ENCODE measurements around the gene PLGRKT. TPM values are rescaled to one million over a fixed set of nuclear protein-coding genes. Genes with fewer than 3 reads are reported as not detected.
A peak's percentile ranks its signal among the peaks of the same experiment; 100 is the strongest.
"Not testable (repeated sequence)": the region's sequence is repeated elsewhere in the genome, so short reads cannot be mapped to it uniquely, and the experiment has no call there.

The PLGRKT gene
- total RNA-seq, 1 donor from 2014 or later = 54.4 TPM

- DNase-seq = peak; percentile 52
- Mint-ChIP-seq H3K36me3 (ENCODE audit: low read depth) (peaks cover 13% of the 10 kb centered on the region), H3K4me1 (peaks cover 48% of the 10 kb centered on the region), H3K27ac (peak overlapping the region; percentile 76), H3K9me3 (peaks cover 6% of the 10 kb centered on the region), H3K4me3 (peak overlapping the region; percentile 3), H3K27me3 (no peaks in the 10 kb centered on the region)
- intact Hi-C loops (cut with micrococcal nuclease) = no loop called here
Observed at GRCh38 chr9:5448016-5448415, 10.3 kb upstream of the PLGRKT start.

DNA sequence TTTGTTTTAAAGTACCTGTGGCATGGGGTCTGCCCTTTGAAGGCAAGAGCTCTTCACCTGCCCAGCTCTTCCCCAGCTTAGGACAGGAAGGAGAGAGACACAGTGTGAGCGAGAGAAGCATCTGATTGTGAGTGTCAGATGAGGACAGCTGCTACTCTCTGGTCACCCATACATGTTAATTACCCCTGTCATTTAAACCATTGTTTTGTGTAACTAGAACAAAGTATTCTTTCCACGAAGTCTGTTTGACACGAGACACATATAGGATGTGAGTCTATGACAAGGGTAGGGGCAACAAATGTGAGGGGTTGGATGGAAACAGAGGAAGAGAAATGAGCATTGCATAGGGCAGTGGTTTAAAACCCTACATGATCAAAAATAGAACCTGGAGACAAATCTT is 9.6 kb upstream of the PLGRKT start:
- peak; percentile 51 for DNase-seq
- intact Hi-C loops (cut with micrococcal nuclease) = no loop called here
- Mint-ChIP-seq H3K27me3 (no peaks in the 10 kb centered on the region), H3K9me3 (peaks cover 6% of the 10 kb centered on the region), H3K4me3 (peak overlapping the region; percentile 20), H3K4me1 (peaks cover 48% of the 10 kb centered on the region), H3K27ac (peak overlapping the region; percentile 49), H3K36me3 (ENCODE audit: low read depth) (peaks cover 9% of the 10 kb centered on the region)

GRCh38 chr9:5446451-5447236 is 8.9 kb upstream of the PLGRKT start:
- Mint-ChIP-seq H3K4me1 (peaks cover 47% of the 10 kb centered on the region), H3K4me3 (peak overlapping the region; percentile 42)

GRCh38 chr9:5445886-5446285 is 8.2 kb upstream of the PLGRKT start:
- Mint-ChIP-seq H3K27me3 (no peaks in the 10 kb centered on the region), H3K27ac (no peak overlapping the region), H3K36me3 (ENCODE audit: low read depth) (peaks cover 2% of the 10 kb centered on the region), H3K9me3 (peaks cover 6% of the 10 kb centered on the region), H3K4me1 (peaks cover 49% of the 10 kb centered on the region), H3K4me3 (no peak overlapping the region)
- intact Hi-C loops (cut with micrococcal nuclease) = no loop called here
- peak; percentile 44 for DNase-seq

More at GRCh38 chr9:5446451-5447236, 8.9 kb upstream of the PLGRKT start:
- peak; percentile 54 for DNase-seq
- H3K27ac Mint-ChIP-seq = peak overlapping the region; percentile 82
- H3K27me3 Mint-ChIP-seq = no peaks in the 10 kb centered on the region
- H3K9me3 Mint-ChIP-seq = peaks cover 6% of the 10 kb centered on the region
- H3K36me3 Mint-ChIP-seq (ENCODE audit: low read depth) = peaks cover 4% of the 10 kb centered on the region
- intact Hi-C loops (cut with micrococcal nuclease) = no loop called here

- H3K9me3 Mint-ChIP-seq; H3K27me3 Mint-ChIP-seq; H3K4me3 Mint-ChIP-seq; intact Hi-C loops (cut with micrococcal nuclease); H3K36me3 Mint-ChIP-seq (ENCODE audit: low read depth): not testable (repeated sequence)
- Mint-ChIP-seq H3K27ac (peak overlapping the region; percentile 34), H3K4me1 (peaks cover 55% of the 10 kb centered on the region)
- peak; percentile 27 for DNase-seq
Observed at GRCh38 chr9:5445096-5445495, 7.4 kb upstream of the PLGRKT start.

DNA sequence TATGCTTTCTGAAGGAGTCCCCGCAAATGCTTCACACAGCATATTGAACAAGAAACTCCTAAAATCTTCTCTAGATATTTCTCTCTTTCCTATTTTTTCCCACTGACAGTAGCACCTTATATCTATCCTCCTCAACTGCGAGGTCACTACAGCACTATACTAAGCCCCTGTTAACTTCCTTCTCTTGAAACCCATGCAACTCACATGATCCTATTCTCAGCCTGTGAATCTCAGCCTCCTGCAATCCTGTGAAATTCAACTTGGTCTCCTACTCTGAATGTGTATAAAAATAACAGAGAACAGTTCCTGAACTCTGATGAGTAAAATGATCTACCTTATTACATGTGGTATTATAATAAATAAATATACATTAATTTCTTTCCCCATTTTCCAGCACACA is 6.1 kb upstream of the PLGRKT start:
- H3K27ac Mint-ChIP-seq = no peak overlapping the region
- H3K4me3 Mint-ChIP-seq = no peak overlapping the region
- H3K27me3 Mint-ChIP-seq = no peaks in the 10 kb centered on the region
- H3K9me3 Mint-ChIP-seq = peaks cover 6% of the 10 kb centered on the region
- H3K36me3 Mint-ChIP-seq (ENCODE audit: low read depth) = no peaks in the 10 kb centered on the region
- intact Hi-C loops (cut with micrococcal nuclease) = no loop called here
- peak; percentile 44 for DNase-seq
- peaks cover 56% of the 10 kb centered on the region for H3K4me1 Mint-ChIP-seq

GRCh38 chr9:5442400-5443011 is 4.8 kb upstream of the PLGRKT start:
- no peaks in the 10 kb centered on the region for H3K27me3 Mint-ChIP-seq
- intact Hi-C loops (cut with micrococcal nuclease) = loop anchor here (1.0 kb wide), 1 partner anchor 256 kb away; no protein-coding TSS in a partner anchor
- peak; percentile 80 for DNase-seq
- H3K9me3 Mint-ChIP-seq = peaks cover 6% of the 10 kb centered on the region
- no peak overlapping the region for H3K4me3 Mint-ChIP-seq
- peaks cover 54% of the 10 kb centered on the region for H3K4me1 Mint-ChIP-seq
- peaks cover 2% of the 10 kb centered on the region for H3K36me3 Mint-ChIP-seq (ENCODE audit: low read depth)
- H3K27ac Mint-ChIP-seq = no peak overlapping the region

- peaks cover 50% of the 10 kb centered on the region for H3K4me1 Mint-ChIP-seq
- peak overlapping the region; percentile 62 for H3K27ac Mint-ChIP-seq
- H3K4me3 Mint-ChIP-seq = no peak overlapping the region
- peaks cover 13% of the 10 kb centered on the region for H3K36me3 Mint-ChIP-seq (ENCODE audit: low read depth)
- intact Hi-C loops (cut with micrococcal nuclease) = no loop called here
- H3K9me3 Mint-ChIP-seq = no peaks in the 10 kb centered on the region
- no peaks in the 10 kb centered on the region for H3K27me3 Mint-ChIP-seq
- peak; percentile 55 for DNase-seq
Observed at GRCh38 chr9:5441043-5441442, 3.3 kb upstream of the PLGRKT start.

DNA sequence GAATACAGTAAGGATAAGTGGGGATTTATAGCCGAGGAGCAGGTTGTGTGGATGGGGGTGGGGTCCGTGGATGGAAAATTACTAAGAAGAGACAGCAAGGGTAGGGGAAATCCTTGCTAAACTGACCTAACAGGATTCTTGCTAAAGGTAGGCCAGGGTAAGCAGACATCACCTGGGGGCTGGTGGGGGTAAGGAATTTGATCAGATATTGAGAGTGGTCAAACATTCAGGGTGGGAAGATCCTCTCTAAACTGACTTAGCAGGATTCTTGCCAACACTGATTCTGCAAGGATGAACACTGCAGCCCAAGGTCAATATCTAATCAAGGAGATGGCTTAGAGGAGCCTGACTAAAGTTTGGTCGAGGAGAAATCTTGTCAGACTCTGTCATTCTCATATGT is 2.7 kb upstream of the PLGRKT start:
- Mint-ChIP-seq H3K9me3 (peaks cover under 1% of the 10 kb centered on the region), H3K4me3 (no peak overlapping the region), H3K4me1 (peaks cover 56% of the 10 kb centered on the region), H3K27me3 (no peaks in the 10 kb centered on the region), H3K27ac (peak overlapping the region; percentile 5), H3K36me3 (ENCODE audit: low read depth) (peaks cover 19% of the 10 kb centered on the region)
- DNase-seq = peak; percentile 51
- intact Hi-C loops (cut with micrococcal nuclease) = no loop called here

DNA sequence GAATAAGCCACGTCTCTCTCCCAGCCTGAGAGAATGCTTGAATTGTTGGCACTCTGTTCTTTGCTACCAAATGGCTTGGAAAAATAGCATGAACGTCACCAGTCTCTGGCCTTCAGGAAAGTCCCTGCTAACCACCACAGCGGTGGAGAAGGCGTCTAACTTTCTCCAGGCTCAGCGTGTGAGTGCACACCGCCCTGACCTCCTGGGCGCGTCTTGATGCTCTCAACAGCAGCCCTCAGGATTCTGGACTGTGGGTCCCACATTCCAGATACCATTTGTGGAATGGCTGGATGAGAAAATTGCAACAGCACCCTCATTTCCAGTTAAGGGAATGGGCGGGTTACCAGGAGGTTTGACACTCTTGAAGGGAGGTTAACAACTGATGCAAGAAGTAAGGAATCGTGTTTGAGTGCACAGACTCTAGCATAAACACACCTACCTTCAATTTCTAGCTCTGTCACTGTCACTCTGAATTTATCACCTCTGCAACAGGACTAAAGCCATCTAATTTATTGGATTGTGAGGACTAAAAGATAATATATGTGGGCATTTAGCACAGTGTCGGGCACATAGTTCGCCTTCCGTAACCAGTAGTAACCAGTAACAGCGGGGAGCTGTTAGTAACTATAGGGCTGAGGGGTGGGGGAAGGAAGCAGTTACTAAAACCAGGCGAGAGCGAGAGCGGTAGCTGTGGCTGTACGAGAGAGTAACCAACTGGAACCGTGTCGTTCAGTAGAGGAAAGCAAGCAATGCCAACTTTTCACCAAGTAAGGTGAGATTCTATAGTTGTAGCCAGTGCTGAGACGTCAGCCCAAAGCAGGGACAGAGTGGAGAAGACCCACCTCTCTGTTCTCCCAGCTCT is 807 bp upstream of the PLGRKT start:
- peaks cover 29% of the 10 kb centered on the region for H3K36me3 Mint-ChIP-seq (ENCODE audit: low read depth)
- DNase-seq = peak; percentile 88
- intact Hi-C loops (cut with micrococcal nuclease) = loop anchor here (5.0 to 10.0 kb wide), 5 partner anchors 364 to 761 kb away; partner anchors contain the start of gene CDC37L1
- no peaks in the 10 kb centered on the region for H3K27me3 Mint-ChIP-seq
- H3K4me1 Mint-ChIP-seq = peaks cover 55% of the 10 kb centered on the region
- peak overlapping the region; percentile 97 for H3K27ac Mint-ChIP-seq
- peaks cover 6% of the 10 kb centered on the region for H3K9me3 Mint-ChIP-seq
- H3K4me3 Mint-ChIP-seq = peak overlapping the region; percentile 93

GRCh38 chr9:5436441-5436840 is 1.3 kb downstream of the PLGRKT start:
- H3K9me3 Mint-ChIP-seq = peaks cover 6% of the 10 kb centered on the region
- H3K36me3 Mint-ChIP-seq (ENCODE audit: low read depth) = peaks cover 46% of the 10 kb centered on the region
- H3K4me1 Mint-ChIP-seq = peaks cover 52% of the 10 kb centered on the region
- H3K27me3 Mint-ChIP-seq = no peaks in the 10 kb centered on the region
- intact Hi-C loops (cut with micrococcal nuclease) = loop anchor here (2.0 to 10.0 kb wide), 6 partner anchors 362 to 759 kb away; partner anchors contain the start of genes CDC37L1 and JAK2
- peak; percentile 49 for DNase-seq
- H3K27ac Mint-ChIP-seq = peak overlapping the region; percentile 97
- H3K4me3 Mint-ChIP-seq = peak overlapping the region; percentile 93

- Mint-ChIP-seq H3K4me3 (peak overlapping the region; percentile 93), H3K27ac (peak overlapping the region; percentile 97), H3K9me3 (peaks cover 6% of the 10 kb centered on the region), H3K27me3 (no peaks in the 10 kb centered on the region), H3K4me1 (peaks cover 48% of the 10 kb centered on the region), H3K36me3 (ENCODE audit: low read depth) (peaks cover 49% of the 10 kb centered on the region)
- DNase-seq = peak; percentile 58
- intact Hi-C loops (cut with micrococcal nuclease) = loop anchor here (2.0 to 10.0 kb wide), 6 partner anchors 361 to 759 kb away; partner anchors contain the start of genes CDC37L1 and JAK2
Observed at GRCh38 chr9:5435912-5436311, 1.8 kb downstream of the PLGRKT start.

Data from activated CD4-positive, alpha-beta T cell treated with anti-CD3 and anti-CD28 coated beads, Interleukin-2, amount 10 ng/mL, durations not matched to agents 24 days and 14 days (primary cell).